HepG2 (cell line): ENCODE data around the gene DDN. TPM values are rescaled to one million over a fixed set of nuclear protein-coding genes. Genes with fewer than 3 reads are reported as not detected.

ENCODE experiments used
- MLXIP ChIP-seq: sonication (generic); formaldehyde crosslinking; IDR thresholded peaks from 2 replicates; pipeline ENCODE4 v1.9.0; 2021; ENCODE audit warnings: missing genetic modification reagents, borderline replicate concordance
- PREB ChIP-seq: sonication (generic); formaldehyde crosslinking; IDR thresholded peaks from 2 replicates; pipeline ENCODE4 v1.4.0; 2020; ENCODE audit warnings: missing genetic modification reagents
- SIX4 ChIP-seq: sonication (generic); formaldehyde crosslinking; IDR thresholded peaks from 2 replicates; pipeline ENCODE4 v1.4.0; 2020; ENCODE audit warnings: missing genetic modification reagents
- ZNF281 ChIP-seq: sonication (generic); formaldehyde crosslinking; IDR thresholded peaks from 2 replicates; pipeline ENCODE4 v1.4.0; 2020; ENCODE audit warnings: missing genetic modification reagents, borderline replicate concordance
- ZNF329 ChIP-seq: sonication (generic); formaldehyde crosslinking; IDR thresholded peaks from 2 replicates; pipeline ENCODE4 v1.9.0; 2021; ENCODE audit warnings: low read depth, mild to moderate bottlenecking, missing genetic modification reagents
- ZNF343 ChIP-seq: sonication (generic); formaldehyde crosslinking; IDR thresholded peaks from 2 replicates; pipeline ENCODE4 v1.4.0; 2020; ENCODE audit warnings: mild to moderate bottlenecking, missing genetic modification reagents
- ZNF605 ChIP-seq: sonication (generic); formaldehyde crosslinking; IDR thresholded peaks from 2 replicates; pipeline ENCODE4 v1.8.0; 2022; ENCODE audit warnings: mild to moderate bottlenecking, missing genetic modification reagents
- polyA plus RNA-seq, 8 experiments: library from polyadenylated mRNA; depleted of rRNA in 3 of 8; stranded (reverse) in 7 of 8; unstranded in 1 of 8; fragments of >200 nt; fragmentation: Illumina TruSeq in 4 of 8; extraction: Trizol in 4 of 8; gene quantifications; 2 replicates each; pipeline versions ENCODE4 v1.2.1 to v1.2.3, GENCODE V29; 2011 to 2016; ENCODE audit warnings: low read depth in 4 of 8, missing spikeins in 1 of 8, mixed read lengths in 1 of 8; ENCODE audit not compliant: insufficient read depth in 1 of 8
- total RNA-seq, 5 experiments: library from RNA; depleted of rRNA; stranded (reverse); fragments of >200 nt; fragmentation: Illumina TruSeq; extraction: Trizol; gene quantifications; 2 replicates each; pipeline ENCODE4 v1.2.3, GENCODE V29; 2016; ENCODE audit warnings: low read depth in 1 of 5

The DDN gene
- total and polyA plus RNA-seq, 2 of the 13 experiments (the other 11 are each of a cell fraction or from before 2014, with no cell fraction given), result 0.24 to 0.53 TPM

GRCh38 chr12:48956279-48957140 lies 42.7 kb downstream of the DDN start (continued):
- TF ChIP-seq ZNF281 (peak; percentile 68; the same call in 1 of the 2 replicates), ZNF605 (CRISPR knock-in tag) (0 out of 2 replicates have a peak, but pooled peaks have one; percentile 13), ZNF329 (CRISPR knock-in tag) (0 out of 2 replicates have a peak, but pooled peaks have one; percentile 21), PREB (CRISPR knock-in tag) (no peak), SIX4 (no peak), ZNF343 (no peak), MLXIP (CRISPR knock-in tag) (no peak)
- TF ChIP-seq, all 625 proteins: peak for 32
